ENCODE results near the gene KCNJ1. TPM values are rescaled to one million over a fixed set of nuclear protein-coding genes. Genes with fewer than 3 reads are reported as not detected.

Gene KCNJ1
- total and polyA plus RNA-seq, 2 experiments from 2014 or later, result 0.16 TPM; not detected in 1

DNA sequence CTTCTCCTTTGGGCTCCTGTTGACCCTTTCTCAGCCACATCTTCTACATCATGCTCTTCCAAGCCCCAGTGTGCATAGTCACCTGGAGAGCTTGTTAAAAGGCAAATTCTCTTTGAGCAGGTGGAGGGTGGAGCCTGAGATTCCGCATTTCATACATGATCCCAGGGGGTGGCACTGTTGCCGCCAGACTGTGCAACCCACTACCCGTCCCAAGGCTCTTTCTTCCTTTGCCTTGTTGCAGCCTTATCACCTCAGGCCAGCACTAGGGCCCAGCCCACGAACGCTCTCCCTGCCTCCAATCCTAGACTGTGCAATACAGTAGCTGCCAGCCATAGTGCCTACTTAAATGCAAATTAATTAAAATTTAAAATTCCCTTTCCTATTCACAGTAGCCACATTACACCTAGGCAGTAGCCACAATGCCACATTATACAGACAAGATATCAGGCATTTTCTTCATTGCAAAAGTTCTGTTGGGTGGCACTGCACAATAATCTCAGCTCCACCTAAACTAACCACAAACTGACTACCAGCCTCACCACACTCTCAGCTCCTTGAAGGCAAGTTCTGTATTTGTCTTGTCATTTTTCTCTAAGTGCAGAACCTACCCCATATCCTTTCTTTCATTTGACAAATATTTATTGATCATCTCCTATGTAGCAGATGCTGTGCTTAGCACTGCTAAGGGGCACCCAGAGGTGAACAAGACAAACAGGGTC, 19.5 kb upstream of the KCNJ1 start:
- Mint-ChIP-seq H3K27ac (no peak overlapping the region), H3K27me3 (ENCODE audit: insufficient read depth, low read depth, poor library complexity) (peaks cover 57% of the 10 kb centered on the region), H3K36me3 (ENCODE audit: low read depth) (no peaks in the 10 kb centered on the region), H3K4me3 (no peak overlapping the region), H3K9me3 (no peaks in the 10 kb centered on the region; the same call in 1 of the 3 replicates), H3K4me1 (peaks cover 30% of the 10 kb centered on the region)
- no peaks in the 10 kb centered on the region for H3K79me2 ChIP-seq (replicated peaks; ENCODE audit: insufficient read depth)
- peaks cover 13% of the 10 kb centered on the region; the same call in 1 of the 2 replicates for H4K20me1 ChIP-seq (replicated peaks; ENCODE audit: insufficient read depth)
- H3K36me3 ChIP-seq (ENCODE audit: insufficient read depth), result no peaks in the 10 kb centered on the region; the same call in 1 of the 2 replicates
- peaks cover 18% of the 10 kb centered on the region; the same call in 1 of the 2 replicates for H3K4me1 ChIP-seq (ENCODE audit: insufficient read depth)
- H3K4me3 ChIP-seq, result no peak overlapping the region
- DNase-seq (ENCODE audit: low spot score), result peak; percentile 53
- peaks cover 62% of the 10 kb centered on the region for H3K27me3 ChIP-seq (ENCODE audit: insufficient read depth)
- H3K27ac ChIP-seq (ENCODE audit: low read depth), result no peak overlapping the region
- H3K9me2 ChIP-seq (ENCODE audit: insufficient read depth), result no peaks in the 10 kb centered on the region
- H3K4me2 ChIP-seq, result no peak overlapping the region
- peak; percentile 4; the same call in 1 of the 3 replicates for ATAC-seq
- no peak for TF ChIP-seq EZH2 (IDR thresholded peaks at IDR 0.05; ENCODE audit: low read depth, unreplicated experiment)
- TF ChIP-seq, protein P1, sequence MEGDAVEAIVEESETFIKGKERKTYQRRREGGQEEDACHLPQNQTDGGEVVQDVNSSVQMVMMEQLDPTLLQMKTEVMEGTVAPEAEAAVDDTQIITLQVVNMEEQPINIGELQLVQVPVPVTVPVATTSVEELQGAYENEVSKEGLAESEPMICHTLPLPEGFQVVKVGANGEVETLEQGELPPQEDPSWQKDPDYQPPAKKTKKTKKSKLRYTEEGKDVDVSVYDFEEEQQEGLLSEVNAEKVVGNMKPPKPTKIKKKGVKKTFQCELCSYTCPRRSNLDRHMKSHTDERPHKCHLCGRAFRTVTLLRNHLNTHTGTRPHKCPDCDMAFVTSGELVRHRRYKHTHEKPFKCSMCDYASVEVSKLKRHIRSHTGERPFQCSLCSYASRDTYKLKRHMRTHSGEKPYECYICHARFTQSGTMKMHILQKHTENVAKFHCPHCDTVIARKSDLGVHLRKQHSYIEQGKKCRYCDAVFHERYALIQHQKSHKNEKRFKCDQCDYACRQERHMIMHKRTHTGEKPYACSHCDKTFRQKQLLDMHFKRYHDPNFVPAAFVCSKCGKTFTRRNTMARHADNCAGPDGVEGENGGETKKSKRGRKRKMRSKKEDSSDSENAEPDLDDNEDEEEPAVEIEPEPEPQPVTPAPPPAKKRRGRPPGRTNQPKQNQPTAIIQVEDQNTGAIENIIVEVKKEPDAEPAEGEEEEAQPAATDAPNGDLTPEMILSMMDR (conservative IDR thresholded peaks at IDR 0.05; ENCODE audit: low read depth in 2 of 2), result peak; percentile 35 to 61; a peak in 2 of 4 replicates
- H2AFZ ChIP-seq, result no peak overlapping the region
- no peaks in the 10 kb centered on the region for H3F3A ChIP-seq (replicated peaks; ENCODE audit: low read depth)

DNA sequence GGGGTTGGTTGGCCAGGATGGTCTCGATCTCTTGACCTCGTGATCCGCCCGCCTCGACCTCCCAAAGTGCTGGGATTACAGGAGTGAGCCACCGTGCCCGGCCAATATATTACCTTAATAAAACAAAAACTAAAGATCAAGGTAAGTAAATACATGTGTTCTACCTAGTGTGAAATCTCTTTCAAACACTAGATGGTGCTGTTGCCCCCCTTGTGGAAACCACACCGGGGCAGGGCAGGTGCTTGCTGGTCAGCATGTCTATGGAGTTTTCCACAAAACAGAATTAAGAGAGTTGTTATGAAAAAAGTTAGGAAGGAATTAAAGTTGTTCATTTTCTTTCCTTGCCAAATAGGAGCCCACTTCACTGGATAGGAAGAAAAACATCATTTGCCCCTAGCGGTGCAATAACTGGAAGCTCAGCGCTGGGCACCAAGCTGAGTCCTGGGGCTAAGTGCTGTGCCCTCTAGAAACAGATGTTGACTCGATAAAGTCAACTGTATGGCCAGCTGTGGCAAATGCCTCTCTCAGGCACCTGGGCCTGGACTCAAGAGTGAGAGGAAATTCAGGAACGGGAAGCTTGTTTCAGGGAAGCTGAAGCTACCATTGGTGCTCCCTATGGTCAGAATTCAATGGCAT, 17.7 kb upstream of the KCNJ1 start:
- H2AFZ ChIP-seq, result no peak overlapping the region
- H3K27me3 ChIP-seq (ENCODE audit: insufficient read depth), result peaks cover 45% of the 10 kb centered on the region
- Mint-ChIP-seq H3K9me3 (no peaks in the 10 kb centered on the region; the same call in 2 of the 3 replicates), H3K4me1 (peaks cover 31% of the 10 kb centered on the region), H3K27ac (no peak overlapping the region), H3K4me3 (no peak overlapping the region), H3K36me3 (ENCODE audit: low read depth) (no peaks in the 10 kb centered on the region), H3K27me3 (ENCODE audit: insufficient read depth, low read depth, poor library complexity) (peaks cover 46% of the 10 kb centered on the region)
- no peak overlapping the region for H3K4me3 ChIP-seq
- ATAC-seq (peak; percentile 67), DNase-seq (ENCODE audit: low spot score) (peak; percentile 85)
- peaks cover 9% of the 10 kb centered on the region; the same call in 1 of the 2 replicates for H4K20me1 ChIP-seq (replicated peaks; ENCODE audit: insufficient read depth)
- no peaks in the 10 kb centered on the region for H3K79me2 ChIP-seq (replicated peaks; ENCODE audit: insufficient read depth)
- H3K9me2 ChIP-seq (ENCODE audit: insufficient read depth), result no peaks in the 10 kb centered on the region
- H3K4me2 ChIP-seq, result no peak overlapping the region
- H3F3A ChIP-seq (replicated peaks; ENCODE audit: low read depth), result no peaks in the 10 kb centered on the region
- H3K27ac ChIP-seq (ENCODE audit: low read depth), result no peak overlapping the region
- peaks cover 11% of the 10 kb centered on the region; the same call in 1 of the 2 replicates for H3K4me1 ChIP-seq (ENCODE audit: insufficient read depth)
- TF ChIP-seq NANOG (IDR thresholded peaks at IDR 0.05; ENCODE audit: borderline replicate concordance) (no peak), STAT1 (IDR thresholded peaks at IDR 0.05; ENCODE audit: unreplicated experiment) (no peak), ZNF331 (CRISPR knock-in tag; IDR thresholded peaks at IDR 0.05; ENCODE audit: low read depth) (no peak)
- TF ChIP-seq, protein P1 (conservative IDR thresholded peaks at IDR 0.05; ENCODE audit: low read depth in 2 of 2), result peak; percentile 92 to 94
- no peaks in the 10 kb centered on the region; the same call in 1 of the 2 replicates for H3K36me3 ChIP-seq (ENCODE audit: insufficient read depth)

All from GM23338 (cell line).